ENCODE results near the gene MLF2. TPM values are rescaled to one million over a fixed set of nuclear protein-coding genes. Genes with fewer than 3 reads are reported as not detected.

MLF2 gene
- 75.8 and 151 TPM in 2 replicates for total RNA-seq

DNA sequence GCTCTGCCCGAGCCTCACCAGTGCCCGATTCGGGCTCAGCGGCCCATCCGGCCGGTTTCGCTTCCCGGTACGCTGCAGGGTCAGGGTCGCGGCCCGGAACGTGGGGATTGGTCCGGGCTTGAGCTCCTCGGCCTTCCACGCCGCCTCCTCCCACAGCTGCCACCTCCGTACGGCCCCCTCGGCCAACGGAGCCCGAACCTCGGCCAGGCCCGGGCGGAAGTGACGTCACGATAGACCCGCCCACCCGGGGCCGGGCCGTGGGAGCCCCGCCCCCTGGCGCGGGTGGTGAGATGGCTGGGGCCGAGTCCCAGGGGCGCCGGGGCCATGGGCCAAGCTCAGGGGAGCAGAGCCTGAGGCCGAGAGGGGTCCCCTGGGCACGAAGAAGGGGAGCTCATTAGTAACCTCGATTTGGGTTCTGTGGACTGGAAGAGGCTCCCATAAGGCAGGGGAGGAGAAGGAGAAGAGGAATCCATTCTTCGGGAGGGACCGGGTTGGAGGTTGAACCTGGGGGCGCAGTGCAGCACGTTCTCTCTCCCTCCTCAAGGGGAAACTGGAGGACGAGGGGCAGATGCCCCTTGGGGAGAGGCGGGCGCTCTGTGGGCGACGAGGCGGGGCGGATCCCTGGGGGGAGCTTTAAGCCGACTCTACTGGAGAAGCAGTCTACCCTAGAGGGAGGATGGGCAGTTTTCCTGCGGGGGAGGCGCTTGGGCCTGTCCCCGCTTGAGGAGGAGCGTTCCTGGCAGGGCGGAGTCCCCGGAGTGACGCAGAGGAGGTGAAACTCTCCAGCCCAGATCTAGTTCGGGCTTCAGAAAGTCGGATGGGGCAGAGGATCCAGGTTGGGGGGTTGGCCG is at the start of gene MLF2:
MLF2 (minus strand) TSS at position 221 of the 851 bp plus-strand sequence. CDS start 807 bp downstream, outside the sequence.

DNA sequence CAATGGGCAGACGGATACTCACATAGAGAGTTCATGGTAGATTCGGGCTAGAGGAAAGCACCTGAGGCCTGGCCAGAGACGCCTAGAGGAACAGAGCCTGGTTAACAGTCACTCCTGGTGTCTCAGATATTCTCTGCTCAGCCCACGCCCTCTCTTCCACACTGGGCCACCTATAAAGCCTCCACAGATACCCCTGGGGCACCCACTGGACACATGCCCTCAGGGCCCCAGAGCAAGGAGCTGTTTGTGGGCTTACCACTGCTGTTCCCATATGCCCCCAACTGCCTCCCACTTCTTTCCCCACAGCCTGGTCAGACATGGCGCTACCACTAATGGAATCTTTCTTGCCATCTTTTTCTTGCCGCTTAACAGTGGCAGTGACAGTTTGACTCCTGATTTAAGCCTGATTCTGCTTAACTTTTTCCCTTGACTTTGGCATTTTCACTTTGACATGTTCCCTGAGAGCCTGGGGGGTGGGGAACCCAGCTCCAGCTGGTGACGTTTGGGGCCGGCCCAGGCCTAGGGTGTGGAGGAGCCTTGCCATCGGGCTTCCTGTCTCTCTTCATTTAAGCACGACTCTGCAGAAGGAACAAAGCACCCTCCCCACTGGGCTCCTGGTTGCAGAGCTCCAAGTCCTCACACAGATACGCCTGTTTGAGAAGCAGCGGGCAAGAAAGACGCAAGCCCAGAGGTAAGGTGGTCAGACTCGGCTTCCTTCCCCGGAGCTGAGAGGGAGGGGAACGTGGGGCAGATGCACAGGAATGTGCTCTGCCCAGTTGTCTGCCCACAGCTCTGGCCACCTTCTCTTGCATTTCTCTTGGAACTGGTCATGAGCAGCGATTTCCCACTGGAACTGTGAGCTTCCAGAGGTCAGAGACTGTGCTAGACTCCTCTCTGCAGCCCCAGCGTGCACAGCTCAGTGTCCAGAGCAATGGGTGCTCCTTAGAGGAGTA is 36.3 kb upstream of the MLF2 start, which contains the start of gene CD4:
CD4 (plus strand) TSS at position 557 of the 953 bp plus-strand sequence. CDS start 10,611 bp downstream, outside the sequence.

GRCh38 chr12:6772331-6772695 is 19.4 kb upstream of the MLF2 start, which contains the start of gene LAG3:
Gene LAG3, plus strand, starts transcription at chr12:6772520. Its CDS starts 333 bp downstream, at chr12:6772853.

DNA sequence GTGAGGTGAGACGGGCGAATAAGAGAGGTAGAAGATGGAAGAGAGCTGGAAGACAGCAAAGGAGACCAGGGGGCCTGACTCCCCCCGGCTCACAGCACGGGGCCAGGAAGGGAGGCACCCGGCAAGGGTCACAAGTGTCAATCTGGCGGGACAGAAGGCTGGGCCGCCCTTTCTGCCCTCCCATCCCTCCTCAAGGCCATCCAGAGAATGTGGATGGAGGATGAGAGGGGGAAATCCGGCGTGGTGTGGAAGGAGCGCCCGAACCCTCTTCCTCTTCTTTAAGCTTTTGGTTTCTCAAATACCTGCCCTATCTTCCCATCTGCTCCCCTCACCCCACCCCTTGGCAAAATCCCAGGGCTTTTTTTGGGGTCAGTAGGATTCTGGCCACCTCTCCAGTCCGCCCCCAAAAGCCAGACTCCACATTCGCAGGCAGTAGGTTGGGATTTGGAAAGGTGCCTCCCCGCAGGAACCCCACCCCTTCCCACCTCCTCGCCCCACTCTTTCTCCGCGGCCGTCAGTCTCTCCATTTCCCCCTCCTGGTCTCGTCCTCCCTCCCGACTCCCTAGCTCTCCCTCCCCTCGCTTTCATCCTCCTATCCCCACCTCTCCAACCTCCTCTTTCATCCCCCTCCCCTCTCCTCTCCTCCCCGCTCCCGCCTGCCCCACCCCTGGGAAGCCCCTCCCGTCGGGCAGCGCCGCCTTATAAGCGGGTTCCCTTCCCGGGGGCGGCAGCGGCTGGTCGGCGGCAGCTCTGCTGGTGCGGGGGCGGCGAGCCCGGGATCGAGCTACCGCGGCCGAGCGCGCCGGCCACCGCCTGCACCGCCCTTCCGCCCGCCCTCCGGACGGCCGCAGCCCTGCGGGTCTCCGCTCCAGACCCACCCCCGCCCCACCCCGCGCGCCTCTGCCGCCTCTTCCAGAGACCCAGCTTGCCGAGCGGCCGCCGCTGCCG is 13.0 kb upstream of the MLF2 start, which contains the start of gene PTMS:
PTMS (plus strand) TSS at position 730 of the 948 bp plus-strand sequence. CDS start 343 bp downstream, outside the sequence.

DNA sequence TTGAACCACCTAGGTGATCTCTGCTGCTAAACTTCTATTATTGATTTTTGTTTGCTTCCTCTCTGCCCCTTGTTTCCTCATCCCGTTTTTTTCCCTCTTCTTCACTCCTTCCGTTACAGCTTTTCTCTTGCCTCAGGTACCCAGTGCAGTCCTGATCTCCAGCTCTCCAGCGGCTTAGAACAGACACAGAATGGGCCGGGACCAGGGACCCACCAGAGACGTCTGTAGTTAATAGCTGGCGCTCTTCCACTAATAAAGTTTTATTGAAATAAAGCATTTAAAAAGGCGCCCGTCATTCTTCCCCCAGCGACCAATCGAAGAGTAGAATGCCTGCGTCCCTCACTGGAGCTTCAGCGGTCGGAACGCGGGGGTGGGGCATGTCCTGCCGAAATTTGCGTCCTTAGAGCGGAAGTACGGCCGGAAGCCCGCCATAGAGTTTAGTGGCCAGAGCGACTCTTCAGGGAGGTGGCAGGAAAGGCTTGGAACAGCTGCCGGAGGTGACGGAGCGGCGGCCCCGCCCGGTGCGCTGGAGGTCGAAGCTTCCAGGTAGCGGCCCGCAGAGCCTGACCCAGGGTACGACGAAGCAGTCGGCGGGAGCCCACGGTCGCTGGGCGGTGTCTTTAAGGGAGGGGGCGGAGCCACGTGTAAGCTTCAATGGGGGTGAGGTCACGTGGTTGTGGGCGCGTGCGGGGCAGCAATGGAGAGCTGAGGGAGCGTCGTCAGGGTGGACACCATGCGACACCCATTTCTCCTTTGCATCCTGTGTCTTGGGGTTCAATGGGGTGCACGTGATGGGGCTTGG is 29.1 kb downstream of the MLF2 start, which contains the start of gene COPS7A:
COPS7A (plus strand) TSS at position 440 of the 802 bp plus-strand sequence. CDS start 611 bp downstream, outside the sequence.

GRCh38 chr12:6700646-6701051 is 52.3 kb downstream of the MLF2 start, which contains the start of gene PIANP:
Gene PIANP, minus strand, starts transcription at chr12:6700815. Its CDS starts 2,754 bp downstream, at chr12:6698061.

Other genes starting within 250 kb of the MLF2 start
- 3,225 and 4,830 TPM in 2 replicates for gene GAPDH, start 218.6 kb downstream of the MLF2 start, total RNA-seq
- 6.6 and 12.7 TPM in 2 replicates for gene IFFO1, start 197.1 kb downstream of the MLF2 start, total RNA-seq
- gene NOP2, start 184.8 kb downstream of the MLF2 start, total RNA-seq: 6.5 and 19.4 TPM in 2 replicates
- 158 and 246 TPM in 2 replicates for gene CHD4, start 145.8 kb downstream of the MLF2 start, total RNA-seq
- gene LPAR5, start 117.2 kb downstream of the MLF2 start, total RNA-seq: not detected in 2 replicates
- gene ACRBP, start 105.7 kb downstream of the MLF2 start, total RNA-seq: 0.16 and 0.57 TPM in 2 replicates
- gene ING4, start 90.0 kb downstream of the MLF2 start, total RNA-seq: 27.2 and 43.3 TPM in 2 replicates
- 6.5 and 18.5 TPM in 2 replicates for gene ZNF384, start 63.8 kb downstream of the MLF2 start, total RNA-seq
- not detected in 2 replicates for gene PIANP, start 52.3 kb downstream of the MLF2 start, total RNA-seq
- gene COPS7A, start 29.1 kb downstream of the MLF2 start, total RNA-seq: 27.8 and 75.8 TPM in 2 replicates
- 50.5 and 163 TPM in 2 replicates for gene PTMS, start 13.2 kb upstream of the MLF2 start, total RNA-seq
- 0.13 and 0.16 TPM in 2 replicates for gene LAG3, start 19.4 kb upstream of the MLF2 start, total RNA-seq
- not detected in 2 replicates for gene CD4, start 36.4 kb upstream of the MLF2 start, total RNA-seq
- 0.50 and 1.5 TPM in 2 replicates for gene GPR162, start 68.7 kb upstream of the MLF2 start, total RNA-seq
- 10.4 and 30.2 TPM in 2 replicates for gene P3H3, start 75.3 kb upstream of the MLF2 start, total RNA-seq
- gene GNB3, start 87.8 kb upstream of the MLF2 start, total RNA-seq: 0.44 TPM in 1 of 2 replicates, not detected in the other
- gene CDCA3, start 98.1 kb upstream of the MLF2 start, total RNA-seq: 7.0 and 13.4 TPM in 2 replicates
- 72.7 and 101 TPM in 2 replicates for gene USP5, start 99.0 kb upstream of the MLF2 start, total RNA-seq
- 873 and 896 TPM in 2 replicates for gene TPI1, start 114.4 kb upstream of the MLF2 start, total RNA-seq
- gene SPSB2, start 120.2 kb upstream of the MLF2 start, total RNA-seq: 3.6 and 4.0 TPM in 2 replicates
- gene LRRC23, start 151.7 kb upstream of the MLF2 start, total RNA-seq: 1.9 and 3.8 TPM in 2 replicates
- 3.4 and 6.9 TPM in 2 replicates for gene ENO2, start 161.4 kb upstream of the MLF2 start, total RNA-seq
- gene ATN1, start 174.8 kb upstream of the MLF2 start, total RNA-seq: 13.4 and 23.4 TPM in 2 replicates
- not detected in 2 replicates for gene RNU7-1, start 190.7 kb upstream of the MLF2 start, total RNA-seq
- 97.1 and 106 TPM in 2 replicates for gene C12orf57, start 190.9 kb upstream of the MLF2 start, total RNA-seq
- gene PTPN6, start 198.2 kb upstream of the MLF2 start, total RNA-seq: 0.97 and 3.2 TPM in 2 replicates
- gene PHB2, start 217.5 kb upstream of the MLF2 start, total RNA-seq: 107 and 147 TPM in 2 replicates
- 35.9 and 41.9 TPM in 2 replicates for gene EMG1, start 217.8 kb upstream of the MLF2 start, total RNA-seq

Measured in bladder microvascular endothelial cell (primary cell).